ENCODE measurements around the gene ATN1.
A peak's percentile ranks its signal among the peaks of the same experiment; 100 is the strongest.
"Not testable (repeated sequence)": the region's sequence is repeated elsewhere in the genome, so short reads cannot be mapped to it uniquely, and the experiment has no call there.

ATN1 gene, protein sequence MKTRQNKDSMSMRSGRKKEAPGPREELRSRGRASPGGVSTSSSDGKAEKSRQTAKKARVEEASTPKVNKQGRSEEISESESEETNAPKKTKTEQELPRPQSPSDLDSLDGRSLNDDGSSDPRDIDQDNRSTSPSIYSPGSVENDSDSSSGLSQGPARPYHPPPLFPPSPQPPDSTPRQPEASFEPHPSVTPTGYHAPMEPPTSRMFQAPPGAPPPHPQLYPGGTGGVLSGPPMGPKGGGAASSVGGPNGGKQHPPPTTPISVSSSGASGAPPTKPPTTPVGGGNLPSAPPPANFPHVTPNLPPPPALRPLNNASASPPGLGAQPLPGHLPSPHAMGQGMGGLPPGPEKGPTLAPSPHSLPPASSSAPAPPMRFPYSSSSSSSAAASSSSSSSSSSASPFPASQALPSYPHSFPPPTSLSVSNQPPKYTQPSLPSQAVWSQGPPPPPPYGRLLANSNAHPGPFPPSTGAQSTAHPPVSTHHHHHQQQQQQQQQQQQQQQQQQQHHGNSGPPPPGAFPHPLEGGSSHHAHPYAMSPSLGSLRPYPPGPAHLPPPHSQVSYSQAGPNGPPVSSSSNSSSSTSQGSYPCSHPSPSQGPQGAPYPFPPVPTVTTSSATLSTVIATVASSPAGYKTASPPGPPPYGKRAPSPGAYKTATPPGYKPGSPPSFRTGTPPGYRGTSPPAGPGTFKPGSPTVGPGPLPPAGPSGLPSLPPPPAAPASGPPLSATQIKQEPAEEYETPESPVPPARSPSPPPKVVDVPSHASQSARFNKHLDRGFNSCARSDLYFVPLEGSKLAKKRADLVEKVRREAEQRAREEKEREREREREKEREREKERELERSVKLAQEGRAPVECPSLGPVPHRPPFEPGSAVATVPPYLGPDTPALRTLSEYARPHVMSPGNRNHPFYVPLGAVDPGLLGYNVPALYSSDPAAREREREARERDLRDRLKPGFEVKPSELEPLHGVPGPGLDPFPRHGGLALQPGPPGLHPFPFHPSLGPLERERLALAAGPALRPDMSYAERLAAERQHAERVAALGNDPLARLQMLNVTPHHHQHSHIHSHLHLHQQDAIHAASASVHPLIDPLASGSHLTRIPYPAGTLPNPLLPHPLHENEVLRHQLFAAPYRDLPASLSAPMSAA (N-terminal part only)

DNA sequence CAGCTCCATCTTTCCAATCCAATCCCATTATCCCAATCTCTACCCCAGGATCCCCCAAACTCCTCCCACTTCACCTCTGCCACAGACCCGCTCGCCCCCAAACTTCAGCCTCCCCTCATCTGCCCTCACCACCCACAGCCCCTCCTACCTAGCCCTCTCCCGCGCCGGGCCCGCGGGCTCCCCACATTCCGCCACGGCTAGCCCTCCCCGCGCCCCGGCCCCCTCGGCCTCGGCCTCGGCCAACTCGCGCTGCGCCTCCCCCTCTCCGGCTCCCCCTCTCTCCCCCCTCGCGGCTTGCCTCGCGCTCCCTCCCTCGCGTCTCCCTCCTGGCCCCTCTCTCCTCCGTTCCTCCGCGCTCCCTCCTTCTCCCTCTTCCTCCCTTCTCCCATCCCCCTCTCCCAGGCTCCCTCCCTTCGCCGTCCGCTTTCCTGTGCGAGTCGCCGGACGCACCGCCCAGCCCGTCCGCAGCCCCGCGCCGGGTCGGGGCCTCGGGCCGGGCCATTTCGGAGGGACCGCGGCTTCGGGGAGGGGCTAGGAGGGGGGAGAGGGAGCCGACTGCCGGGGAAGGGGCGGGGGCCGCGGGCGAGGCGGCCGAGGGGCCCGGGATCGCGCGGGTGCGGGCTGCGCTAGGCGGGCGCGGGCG lies at the start of gene ATN1:
Gene ATN1 (plus strand): TSS at position 581 of the 643 bp plus-strand sequence. CDS start 6,043 bp downstream, outside the sequence.
- no peak for DNase-seq

DNA sequence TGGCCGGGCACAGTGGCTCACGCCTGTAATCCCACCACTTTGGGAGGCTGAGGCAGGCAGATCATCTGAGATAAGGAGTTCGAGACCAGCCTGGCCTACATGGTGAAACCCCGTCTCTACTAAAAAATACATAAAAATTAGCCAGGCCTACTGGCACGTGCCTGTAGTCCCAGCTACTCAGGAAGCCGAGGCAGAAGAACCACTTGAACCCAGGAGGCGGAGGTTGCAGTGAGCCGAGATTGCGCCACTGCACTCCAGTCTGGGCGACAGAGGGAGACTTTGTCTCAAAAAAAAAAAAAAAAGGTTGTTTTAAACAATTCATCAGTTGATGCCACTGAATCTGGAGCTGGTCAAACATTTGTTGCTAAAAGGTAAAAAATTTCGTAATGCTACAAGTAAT lies 47.9 kb upstream of the ATN1 start:
- not testable (repeated sequence) for DNase-seq

DNA sequence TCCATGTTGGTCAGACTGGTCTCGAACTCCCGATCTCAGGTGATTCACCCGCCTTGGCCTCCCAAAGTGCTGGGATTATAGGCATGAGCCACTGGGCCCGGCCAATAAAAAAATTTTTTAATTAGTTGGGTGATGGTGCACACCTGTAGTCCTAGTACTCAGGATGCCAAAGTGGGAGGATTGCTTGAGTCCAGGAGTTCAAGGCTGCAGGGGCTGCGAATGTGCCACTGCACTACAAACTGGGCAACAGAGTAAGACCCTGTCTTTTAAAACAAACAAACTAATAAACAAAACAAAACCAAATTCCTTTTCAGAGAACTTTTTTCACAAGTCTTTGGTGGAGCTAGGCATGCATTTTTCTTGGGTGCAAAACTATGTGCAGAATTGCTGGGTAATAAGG lies 44.5 kb upstream of the ATN1 start:
- DNase-seq, result no peak

DNA sequence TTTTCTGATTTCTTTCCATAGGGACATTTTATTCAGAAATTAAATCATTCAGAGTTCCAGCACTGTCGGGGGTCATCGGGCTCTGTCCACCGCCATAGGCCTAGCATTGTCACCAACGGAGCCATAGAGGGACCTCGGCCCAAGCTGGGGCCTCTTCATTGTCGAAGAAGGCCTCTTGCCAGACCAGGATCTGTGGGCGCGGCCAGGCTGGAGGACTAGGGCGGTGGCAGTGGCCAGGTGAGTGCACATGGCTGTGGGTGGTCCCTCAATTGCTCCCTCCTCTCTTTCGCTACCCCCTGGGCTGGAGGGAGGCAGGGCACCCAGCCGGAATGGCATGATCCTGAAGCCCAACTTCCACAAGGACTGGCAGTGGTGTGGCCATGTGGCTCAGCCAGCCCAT lies 44.1 kb upstream of the ATN1 start:
- no peak for DNase-seq

DNA sequence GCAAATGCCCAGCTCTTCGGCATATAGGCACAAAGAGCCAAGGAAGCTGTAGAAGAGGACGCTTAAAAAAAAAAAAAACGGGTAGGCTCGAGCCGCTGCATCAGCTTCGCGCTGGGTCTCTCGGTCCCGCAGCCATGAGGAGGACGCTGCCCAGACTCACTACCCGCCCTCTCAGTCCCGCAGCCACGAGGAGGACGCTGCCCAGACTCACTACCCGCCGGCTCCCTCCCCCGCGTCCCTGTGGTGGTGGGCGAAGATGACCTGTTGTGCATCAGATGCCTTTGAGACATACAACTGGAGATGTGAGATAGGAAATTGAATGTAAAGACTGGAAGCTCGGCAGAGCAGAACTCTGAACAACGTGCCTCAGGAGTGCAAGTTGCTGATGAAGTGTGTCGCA lies 43.2 kb upstream of the ATN1 start:
- no peak for DNase-seq

DNA sequence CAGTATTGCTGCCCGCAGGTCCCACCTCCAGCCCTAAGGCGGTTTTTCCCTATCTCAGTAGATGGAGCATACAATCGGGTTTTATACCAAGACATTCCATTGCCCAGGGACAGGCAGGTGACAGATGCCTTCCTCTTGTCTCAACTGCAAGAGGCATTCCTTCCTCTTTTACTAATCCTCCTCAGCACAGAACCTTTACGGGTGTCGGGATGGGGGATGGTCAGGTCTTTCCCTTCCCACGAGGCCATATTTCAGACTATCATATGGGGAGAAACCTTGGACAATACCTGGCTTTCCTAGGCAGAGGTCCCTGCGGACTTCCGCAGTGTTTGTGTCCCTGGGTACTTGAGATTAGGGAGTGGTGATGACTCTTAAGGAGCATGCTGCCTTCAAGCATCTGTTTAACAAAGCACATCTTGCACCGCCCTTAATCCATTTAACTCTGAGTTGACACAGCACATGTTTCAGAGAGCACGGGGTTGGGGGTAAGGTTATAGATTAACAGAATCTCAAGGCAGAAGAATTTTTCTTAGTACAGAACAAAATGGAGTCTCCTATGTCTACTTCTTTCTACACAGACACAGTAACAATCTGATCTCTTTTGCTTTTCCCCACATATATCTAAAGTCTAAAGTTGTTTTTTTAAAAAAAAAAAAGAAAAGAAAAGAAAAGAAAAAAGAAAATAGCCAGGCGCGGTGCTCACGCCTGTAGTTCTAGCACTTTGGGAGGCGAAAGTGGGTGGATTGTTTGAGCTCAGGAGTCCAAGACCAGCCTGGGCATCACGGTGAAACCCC lies 41.4 kb upstream of the ATN1 start:
- not testable (repeated sequence) for DNase-seq

DNA sequence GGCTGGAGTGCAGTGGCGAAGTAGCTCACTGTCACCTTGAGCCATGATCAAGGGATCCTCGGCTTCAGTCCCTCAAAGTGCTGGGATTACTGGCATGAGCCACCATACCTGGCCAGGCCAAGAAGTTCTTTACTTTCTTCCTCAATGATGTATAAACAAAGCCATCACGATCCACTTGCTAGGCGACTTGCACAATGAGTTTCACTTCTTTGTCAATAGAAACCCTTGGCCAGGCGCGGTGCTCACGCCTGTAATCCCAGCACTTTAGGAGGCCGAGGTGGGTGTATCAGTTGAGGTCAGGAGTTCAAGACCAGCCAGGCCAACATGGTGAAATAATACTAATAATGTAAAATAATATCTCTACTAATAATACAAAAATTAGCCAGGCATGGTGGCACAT lies 40.3 kb upstream of the ATN1 start:
- DNase-seq, result no peak

DNA sequence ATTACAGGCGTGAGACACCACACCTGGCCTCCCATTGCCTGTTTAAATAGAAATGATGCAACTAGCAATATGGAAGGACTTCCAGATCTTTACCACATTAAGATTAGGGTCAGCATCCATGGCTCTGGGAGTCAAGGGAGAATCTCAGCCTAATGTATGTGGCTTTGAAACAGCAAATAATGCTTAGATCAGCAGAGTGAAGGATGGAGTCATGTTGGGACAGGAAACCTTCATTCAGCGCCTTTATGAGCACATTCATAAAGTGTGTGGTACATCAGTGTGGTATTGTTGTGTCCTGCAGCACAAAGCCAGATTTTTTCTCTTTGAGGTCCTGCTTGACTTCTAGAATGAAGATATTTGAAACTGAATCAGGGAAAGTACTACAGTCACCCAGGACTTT lies 39.4 kb upstream of the ATN1 start:
- no peak for DNase-seq

DNA sequence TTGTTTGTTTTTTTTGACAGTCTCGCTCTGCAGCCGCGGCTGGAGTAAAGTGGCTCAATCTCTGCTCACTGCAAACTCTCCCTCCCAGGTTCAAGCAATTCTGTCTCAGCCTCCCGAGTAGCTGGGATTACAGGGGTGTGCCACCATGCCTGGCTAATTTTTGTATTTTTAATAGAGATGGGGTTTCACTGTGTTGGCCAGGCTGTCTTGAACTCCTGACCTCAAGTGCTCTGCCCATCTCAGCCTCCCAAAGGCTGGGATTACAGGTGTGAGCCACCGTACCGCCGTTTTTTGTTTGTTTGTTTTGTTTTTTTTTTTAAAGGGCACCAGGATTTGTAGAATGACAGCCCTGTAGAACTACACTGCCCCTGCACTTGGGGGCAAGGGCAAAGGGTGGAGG lies 39.0 kb upstream of the ATN1 start:
- not testable (repeated sequence) for DNase-seq

DNA sequence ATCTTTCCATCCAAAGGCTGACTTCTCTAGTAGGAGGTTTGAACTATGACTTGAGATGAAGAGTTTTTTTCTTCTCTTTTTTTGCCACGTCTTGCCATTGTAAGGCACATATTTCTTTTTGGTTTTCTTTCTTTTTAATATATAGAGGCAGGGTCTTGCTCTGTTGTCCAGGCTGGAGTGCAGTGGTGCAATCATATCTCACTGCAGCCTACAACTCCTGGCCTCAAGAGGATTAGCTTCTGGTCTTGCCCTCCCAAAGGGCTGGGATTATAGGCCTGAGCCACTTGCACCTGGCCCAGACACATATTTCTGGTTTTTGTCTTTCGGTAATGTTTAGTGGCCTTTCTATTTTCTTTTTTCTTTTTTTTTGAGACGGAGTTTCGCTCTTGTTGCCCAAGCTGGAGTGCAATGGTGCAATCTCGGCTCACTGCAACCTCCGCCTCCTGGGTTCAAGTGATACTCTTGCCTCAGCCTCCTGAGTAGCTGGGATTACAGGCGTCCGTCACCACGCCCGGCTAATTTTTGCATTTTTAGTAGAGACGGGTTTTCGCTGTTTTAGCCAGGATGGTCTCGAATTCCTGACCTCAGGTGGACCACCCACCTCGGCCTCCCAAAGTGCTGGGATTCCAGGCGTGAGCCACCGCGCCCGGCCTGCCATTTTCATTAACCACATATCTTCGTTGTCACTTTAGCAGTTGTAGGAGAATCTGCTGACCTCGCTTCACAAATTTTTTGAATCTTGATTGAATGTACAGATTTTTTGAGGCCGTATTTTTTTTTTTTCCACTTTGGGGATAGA lies 37.8 kb upstream of the ATN1 start:
- not testable (repeated sequence) for DNase-seq

DNA sequence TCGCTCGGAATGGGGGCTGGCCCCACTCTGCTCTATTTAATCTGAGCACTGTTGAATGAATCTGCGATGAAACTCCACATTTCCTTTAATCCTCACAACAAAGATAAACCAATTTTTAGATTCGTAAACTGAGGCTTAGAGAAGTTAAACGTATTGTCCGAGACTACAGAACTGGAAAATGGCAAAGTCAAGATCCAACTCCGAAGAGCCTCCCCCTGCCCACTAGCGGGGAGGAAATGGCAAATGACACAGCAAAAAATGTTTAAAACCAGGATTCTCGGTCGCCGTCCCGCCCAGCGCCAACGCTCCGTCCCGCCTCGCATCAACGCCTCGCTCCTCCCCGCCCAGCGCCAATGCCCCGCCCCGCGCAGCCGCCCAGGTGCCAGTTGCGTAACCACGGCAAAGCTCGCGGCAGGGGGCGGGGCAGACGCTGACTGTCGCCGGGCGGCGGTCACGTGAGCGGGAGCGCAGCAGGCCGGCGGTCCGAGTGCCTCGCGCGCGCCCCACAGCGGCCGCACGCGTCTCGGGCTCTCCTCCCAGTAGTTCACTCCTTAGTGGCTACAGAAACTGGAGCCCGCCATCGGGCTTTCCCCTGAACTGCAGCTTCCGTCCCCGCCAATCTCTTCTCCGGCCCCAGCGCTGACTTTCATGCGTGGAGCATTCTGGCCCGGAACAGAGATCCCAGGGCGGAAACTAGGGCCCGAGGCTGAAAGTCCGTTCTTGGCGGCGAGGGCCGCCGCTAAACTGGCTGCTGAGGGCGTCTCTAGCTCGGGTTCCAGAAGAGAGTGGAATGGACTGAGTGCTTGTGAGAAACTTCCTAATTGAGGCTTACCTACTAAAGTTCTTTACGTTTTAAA lies 36.7 kb upstream of the ATN1 start:
- peak; percentile 93 for DNase-seq

DNA sequence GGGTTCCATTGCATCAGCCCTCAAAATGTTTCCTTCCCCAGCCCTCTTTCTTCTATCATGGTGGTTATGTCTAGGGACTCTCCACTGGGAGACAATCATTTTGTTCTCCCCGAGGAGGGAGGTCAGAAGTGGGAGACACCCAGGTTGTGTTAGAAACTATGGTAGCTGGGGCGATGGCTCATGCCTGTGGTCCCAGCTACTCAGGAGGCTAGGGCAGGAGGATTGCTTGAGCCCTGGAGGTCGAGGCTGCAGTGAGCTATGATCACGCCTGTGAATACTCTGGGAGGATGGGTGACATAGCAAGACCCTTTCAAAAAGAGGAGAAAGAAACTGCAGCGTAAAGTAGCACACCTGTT lies 36.1 kb upstream of the ATN1 start:
- DNase-seq, result no peak

DNA sequence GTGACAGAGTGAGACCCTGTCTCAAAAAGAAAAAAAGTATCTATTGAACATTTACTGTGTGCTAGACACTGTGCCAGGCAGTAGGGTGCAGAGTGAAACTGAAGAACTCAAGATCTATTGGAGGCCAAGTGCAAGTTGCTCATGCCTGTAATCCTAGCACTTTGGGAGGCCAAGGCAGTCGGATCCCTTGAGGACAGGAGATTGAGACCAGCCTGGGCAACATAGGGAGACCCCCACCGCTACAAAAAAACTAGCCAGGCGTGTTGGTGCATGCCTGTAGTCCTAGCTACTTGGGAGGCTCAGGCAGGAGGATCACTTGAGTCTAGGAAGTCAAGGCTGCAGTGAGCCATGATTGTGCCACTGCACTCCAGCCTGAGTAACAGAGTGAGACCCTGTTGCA lies 35.1 kb upstream of the ATN1 start:
- DNase-seq, result not testable (repeated sequence)

DNA sequence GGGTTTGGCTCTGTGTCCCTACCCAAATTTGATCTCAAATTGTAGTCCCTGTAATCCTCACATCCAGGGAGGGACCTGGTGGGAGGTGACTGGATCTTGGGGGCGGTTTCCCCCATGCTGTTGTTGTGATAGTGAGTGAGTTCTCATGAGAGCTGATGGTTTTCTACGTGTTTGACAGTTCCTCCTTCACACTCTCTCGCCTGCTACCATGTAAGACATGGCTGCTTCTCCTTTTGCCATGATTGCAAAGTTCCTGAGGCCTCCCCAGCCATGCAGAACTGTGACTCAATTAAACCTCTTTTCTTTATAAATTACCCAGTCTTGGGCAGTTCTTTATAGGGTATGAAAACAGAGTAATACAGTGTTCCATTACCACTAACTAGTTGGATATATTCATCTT lies 33.4 kb upstream of the ATN1 start:
- no peak for DNase-seq

DNA sequence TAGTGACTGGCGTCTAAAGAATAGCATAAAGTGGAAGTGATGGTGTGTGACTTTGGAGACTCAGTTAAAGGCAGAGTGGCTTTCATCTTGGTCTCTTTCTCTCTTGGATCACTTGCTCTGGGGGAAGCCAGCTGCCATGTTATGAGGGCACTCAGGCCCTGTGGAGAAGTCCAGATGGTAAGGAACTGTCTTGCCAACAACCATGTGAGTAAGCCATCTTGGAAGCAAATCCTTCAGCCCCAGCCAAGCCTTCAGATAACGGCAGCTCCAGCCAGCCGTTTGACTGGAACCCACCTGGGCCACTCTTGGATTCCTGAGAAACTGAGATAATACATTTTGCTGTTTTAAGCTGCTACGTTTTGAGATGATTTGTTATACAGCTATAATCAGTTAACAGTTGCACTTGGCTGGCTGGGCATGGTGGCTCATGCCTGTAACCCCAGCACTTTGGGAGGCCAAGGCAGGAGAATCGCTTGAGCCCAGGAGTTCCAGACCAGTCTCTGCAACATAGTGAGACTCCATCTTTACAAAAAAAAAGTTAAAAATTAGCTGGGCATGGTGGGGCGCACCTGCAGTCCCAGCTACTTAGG lies 30.8 kb upstream of the ATN1 start:
- no peak for DNase-seq

DNA sequence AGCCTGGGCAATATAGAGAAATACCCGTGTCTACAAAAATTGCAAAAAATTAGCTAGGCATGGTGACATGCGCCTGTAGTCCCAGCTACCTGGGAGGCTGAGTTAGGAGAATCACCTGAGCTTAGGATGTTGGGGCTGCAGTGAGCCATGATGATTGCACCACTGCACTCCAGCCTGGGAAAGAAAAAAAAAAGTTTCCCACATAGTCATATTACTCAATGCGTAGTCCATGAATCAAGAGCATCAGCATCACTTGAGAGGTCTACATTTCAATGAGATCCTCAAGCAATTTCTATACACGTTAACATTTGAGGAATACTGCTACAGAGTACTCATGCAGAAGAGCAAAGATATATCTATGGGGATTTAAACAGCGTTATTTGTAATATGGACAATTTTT lies 28.3 kb upstream of the ATN1 start:
- no peak for DNase-seq

DNA sequence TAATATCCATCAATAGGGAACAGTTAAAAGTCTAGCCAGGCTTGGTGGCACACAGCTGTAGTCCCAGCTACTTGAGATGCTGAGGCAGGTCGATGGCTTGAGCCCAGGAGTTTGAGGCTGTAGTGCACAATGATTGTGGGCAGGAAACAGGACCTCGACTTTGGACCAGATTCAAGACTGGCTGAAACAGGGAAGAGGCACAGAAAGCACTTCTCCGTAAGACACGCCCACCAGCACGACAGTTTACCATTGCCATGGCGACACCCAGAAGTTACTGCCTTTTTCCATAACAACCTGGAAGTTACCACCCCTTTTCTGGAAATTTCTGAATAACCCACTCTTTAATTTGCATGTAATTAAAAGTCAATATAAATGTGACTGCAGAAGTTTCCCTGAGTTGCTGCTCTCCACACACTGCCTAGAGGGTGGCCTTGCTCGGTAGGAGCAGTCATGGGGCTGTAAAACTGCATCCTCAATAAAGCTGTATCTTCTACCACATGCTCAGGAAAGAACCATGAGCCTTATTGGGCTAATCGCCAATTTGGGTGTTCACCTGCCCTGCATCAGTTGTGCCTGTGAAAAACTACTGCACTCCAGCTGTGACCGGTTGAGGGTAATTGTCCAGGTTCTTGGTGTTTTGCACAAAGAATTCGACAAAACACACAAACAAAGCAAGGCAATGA lies 27.8 kb upstream of the ATN1 start:
- no peak for DNase-seq

DNA sequence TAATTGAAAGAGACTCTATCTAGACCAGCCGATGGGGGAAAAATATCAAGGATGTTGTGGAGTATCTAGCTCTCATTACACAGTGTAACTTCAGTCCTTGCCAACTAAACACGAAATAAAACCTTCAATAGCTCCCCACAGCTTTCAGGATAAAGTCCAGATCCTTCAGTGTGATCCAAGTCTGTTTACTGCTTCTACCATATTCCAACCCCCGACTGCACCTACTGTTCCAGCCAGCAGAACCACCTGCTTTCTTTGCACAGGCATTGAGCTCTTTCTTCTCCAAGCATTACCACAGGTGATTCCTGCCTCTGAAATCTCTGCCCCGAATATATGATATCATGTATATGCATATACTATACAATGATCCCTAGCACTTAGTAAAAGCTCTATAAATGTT lies 25.3 kb upstream of the ATN1 start:
- DNase-seq, result no peak

DNA sequence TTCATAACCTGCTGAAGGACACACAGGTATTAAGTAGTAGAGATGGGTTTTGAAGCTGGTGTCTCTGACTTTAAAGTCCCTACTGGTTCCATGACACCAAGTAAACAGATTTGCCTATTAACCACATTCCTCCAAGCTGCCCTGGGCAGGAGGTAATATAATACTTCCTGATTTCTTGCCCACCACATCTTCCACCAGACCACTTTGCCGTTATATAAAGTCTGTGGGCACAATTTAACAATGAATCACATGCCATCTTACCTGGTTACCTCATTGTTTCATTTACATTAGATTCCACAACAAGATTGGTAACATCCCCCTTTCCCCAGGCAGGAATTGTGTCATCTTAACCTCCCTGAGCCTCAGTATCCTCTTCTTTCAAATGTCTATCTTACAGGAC lies 24.0 kb upstream of the ATN1 start:
- no peak for DNase-seq

Data from KG1 (cell line).